Type B pancreatic cell (in vitro differentiated cells): ENCODE data around the gene DEDD. TPM values are rescaled to one million over a fixed set of nuclear protein-coding genes. Genes with fewer than 3 reads are reported as not detected.

ENCODE experiments used
- DNase-seq: peaks from one replicate; pipeline ENCODE4 v3.0.0; 2021; ENCODE audit warnings: mixed read lengths; ENCODE audit not compliant: unreplicated experiment; ENCODE audit errors: extremely low spot score
- H3K27ac Mint-ChIP-seq: 2 replicates; pipeline ENCODE4 v1.8.0; 2021; ENCODE audit warnings: mild to moderate bottlenecking, mixed read lengths
- H3K27me3 Mint-ChIP-seq: 2 replicates; pipeline ENCODE4 v1.8.0; 2021; ENCODE audit warnings: mixed read lengths
- H3K36me3 Mint-ChIP-seq: 2 replicates; pipeline ENCODE4 v1.8.0; 2021; ENCODE audit warnings: mixed read lengths
- H3K4me1 Mint-ChIP-seq: one replicate; pipeline ENCODE4 v1.8.0; 2021; ENCODE audit warnings: mixed read lengths; ENCODE audit not compliant: unreplicated experiment
- H3K4me3 Mint-ChIP-seq: 2 replicates; pipeline ENCODE4 v1.8.0; 2021; ENCODE audit warnings: mild to moderate bottlenecking, mixed read lengths
- H3K9me3 Mint-ChIP-seq: 2 replicates; pipeline ENCODE4 v1.8.0; 2021; ENCODE audit warnings: mixed read lengths
- total RNA-seq: library from RNA; stranded (reverse); gene quantifications from 2 replicates; pipeline ENCODE4 v1.2.1, GENCODE V29; 2021; ENCODE audit warnings: low replicate concordance
- TF ChIP-seq, protein P1 (sequence below): fragments of 200-600 bp; sonication (generic); conservative IDR thresholded peaks from 2 replicates; pipeline ENCODE4 v1.5.0; 2021; ENCODE audit warnings: antibody characterized with exemption, mild to moderate bottlenecking

The DEDD gene
- total RNA-seq, 1 donor from 2014 or later = 41.0 TPM

DNA sequence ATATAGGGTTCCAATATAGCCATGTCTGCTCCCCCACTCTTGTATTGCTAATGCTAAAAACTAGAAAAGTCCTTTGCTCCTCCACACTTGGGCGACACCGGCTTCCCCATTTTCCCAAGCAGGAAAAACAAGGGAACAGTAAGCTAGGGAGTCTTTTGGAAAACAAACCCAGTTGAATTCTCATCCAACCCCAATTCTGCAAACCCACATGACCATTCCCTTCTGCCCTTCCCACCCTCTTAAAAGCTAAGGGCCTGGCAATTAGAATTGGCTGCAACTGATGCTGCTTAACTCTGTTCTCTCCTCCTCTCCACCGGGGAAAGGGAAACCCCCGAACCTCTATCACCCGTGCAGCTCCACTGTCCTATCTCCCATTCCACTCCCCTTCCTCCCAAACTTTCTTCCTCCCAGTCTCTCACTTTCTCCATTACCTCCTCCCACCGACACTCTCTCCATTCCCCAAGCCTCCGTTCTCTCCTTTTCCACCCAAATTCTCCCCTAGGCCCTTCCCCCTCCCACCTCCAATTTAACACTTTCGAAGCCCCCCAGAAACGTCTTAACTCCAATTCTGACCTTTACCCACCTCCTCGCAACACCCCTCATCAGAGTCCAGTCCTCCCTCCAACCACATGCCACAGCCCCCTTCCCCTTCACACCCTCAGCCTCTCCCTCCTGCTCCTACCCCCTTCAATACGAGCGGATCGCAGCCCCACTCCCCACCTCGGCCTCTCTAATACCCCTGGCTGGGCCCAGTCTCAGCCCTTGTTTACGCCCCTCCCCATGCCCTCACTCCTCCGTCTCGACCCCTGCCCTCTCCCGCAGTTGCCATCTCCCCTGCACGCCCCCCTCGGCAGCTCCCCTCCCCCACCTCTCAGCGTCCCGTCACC, 701 bp downstream of the DEDD start:
- Mint-ChIP-seq H3K36me3 (peaks cover 20% of the 10 kb centered on the region), H3K9me3 (no peaks in the 10 kb centered on the region), H3K27ac (peak overlapping the region; percentile 88), H3K27me3 (no peaks in the 10 kb centered on the region), H3K4me1 (peaks cover 22% of the 10 kb centered on the region), H3K4me3 (no peak overlapping the region)
- no peak for DNase-seq
- TF ChIP-seq, protein P1, sequence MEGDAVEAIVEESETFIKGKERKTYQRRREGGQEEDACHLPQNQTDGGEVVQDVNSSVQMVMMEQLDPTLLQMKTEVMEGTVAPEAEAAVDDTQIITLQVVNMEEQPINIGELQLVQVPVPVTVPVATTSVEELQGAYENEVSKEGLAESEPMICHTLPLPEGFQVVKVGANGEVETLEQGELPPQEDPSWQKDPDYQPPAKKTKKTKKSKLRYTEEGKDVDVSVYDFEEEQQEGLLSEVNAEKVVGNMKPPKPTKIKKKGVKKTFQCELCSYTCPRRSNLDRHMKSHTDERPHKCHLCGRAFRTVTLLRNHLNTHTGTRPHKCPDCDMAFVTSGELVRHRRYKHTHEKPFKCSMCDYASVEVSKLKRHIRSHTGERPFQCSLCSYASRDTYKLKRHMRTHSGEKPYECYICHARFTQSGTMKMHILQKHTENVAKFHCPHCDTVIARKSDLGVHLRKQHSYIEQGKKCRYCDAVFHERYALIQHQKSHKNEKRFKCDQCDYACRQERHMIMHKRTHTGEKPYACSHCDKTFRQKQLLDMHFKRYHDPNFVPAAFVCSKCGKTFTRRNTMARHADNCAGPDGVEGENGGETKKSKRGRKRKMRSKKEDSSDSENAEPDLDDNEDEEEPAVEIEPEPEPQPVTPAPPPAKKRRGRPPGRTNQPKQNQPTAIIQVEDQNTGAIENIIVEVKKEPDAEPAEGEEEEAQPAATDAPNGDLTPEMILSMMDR = no peak

DNA sequence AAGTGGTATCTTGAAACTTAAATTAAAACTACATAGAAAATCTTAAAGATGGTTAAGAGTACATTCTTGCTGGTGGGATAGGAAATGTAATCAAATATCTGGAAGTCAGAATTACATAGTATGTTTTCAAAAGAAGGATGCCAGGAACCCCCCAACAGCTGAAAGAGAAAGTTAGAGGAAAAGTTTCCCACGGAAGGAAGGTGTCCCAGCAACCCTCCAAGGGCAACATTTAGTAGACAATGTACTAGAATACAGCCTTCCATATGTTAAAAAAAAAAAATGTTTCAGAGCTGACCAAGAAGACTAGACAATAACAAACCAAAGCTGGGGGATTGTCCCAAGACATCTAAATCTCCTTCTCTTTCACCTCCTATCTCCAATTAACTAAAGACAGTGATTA, 2.2 kb downstream of the DEDD start:
- DNase-seq = no peak
- H3K36me3 Mint-ChIP-seq = peaks cover 29% of the 10 kb centered on the region
- no peaks in the 10 kb centered on the region for H3K9me3 Mint-ChIP-seq
- peak overlapping the region; percentile 88 for H3K27ac Mint-ChIP-seq
- TF ChIP-seq, protein P1 = no peak
- no peak overlapping the region for H3K4me3 Mint-ChIP-seq
- H3K4me1 Mint-ChIP-seq = peaks cover 22% of the 10 kb centered on the region
- H3K27me3 Mint-ChIP-seq = no peaks in the 10 kb centered on the region

DNA sequence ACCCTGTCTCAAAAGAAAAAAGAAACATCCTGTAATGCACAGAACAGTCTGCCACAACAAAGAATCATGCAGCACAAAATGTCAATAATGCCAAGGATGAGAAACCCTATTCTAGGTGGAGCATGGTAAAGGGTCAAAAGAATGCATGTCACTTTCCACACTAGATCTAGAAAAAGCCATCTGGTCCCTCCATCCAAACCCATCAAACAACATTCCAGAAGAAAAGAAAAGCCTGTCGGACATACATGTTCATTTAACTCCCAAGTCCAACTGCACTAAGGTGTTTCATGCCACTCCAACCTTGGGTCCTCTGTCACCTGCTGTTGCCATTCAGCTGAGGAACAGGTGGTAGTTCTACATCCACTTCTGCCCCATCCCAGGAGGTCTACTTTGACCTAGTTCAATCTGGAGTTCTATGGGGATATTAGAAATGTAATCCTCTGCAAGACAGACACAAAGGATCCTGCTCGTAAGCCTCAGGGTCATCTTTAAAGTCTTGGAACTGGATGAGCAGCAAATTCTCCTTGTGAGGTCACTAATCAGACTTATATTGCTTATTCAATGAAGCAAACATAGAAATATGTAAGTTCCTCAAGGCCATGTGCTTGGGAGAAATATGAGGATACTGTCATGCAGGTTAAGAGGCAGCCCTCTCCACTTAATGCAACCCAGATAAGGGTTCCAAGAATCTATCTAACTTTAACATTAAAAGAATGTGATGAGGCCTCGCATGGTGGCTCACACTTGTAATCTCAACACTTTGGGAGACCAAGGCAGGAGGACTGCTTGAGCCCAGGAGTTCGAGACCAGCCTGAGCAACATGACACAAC, 3.7 kb downstream of the DEDD start:
- H3K4me1 Mint-ChIP-seq = peaks cover 22% of the 10 kb centered on the region
- no peaks in the 10 kb centered on the region for H3K9me3 Mint-ChIP-seq
- H3K4me3 Mint-ChIP-seq = no peak overlapping the region
- H3K27ac Mint-ChIP-seq = peak overlapping the region; percentile 41
- TF ChIP-seq, protein P1 = no peak
- peaks cover 32% of the 10 kb centered on the region for H3K36me3 Mint-ChIP-seq
- DNase-seq = no peak
- H3K27me3 Mint-ChIP-seq = no peaks in the 10 kb centered on the region

DNA sequence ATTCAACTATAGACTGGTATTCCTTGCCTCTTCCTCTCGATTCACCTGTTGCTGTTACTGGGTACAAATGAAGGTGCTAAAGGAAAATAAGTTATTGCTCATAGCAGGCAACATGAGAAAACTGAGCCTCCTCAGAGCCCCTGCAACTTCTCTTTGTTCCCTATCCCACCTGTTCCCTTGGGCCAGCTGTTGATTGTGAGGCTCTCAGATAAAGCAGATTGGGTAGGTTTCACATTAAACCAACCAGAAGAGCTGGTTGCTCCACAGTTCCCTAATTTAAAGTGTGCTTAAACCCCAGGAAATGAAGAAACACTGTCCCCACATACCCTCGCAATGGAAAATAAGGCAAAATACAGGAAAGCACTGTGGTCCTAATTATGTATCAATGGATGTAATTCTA, 4.8 kb downstream of the DEDD start:
- Mint-ChIP-seq H3K9me3 (no peaks in the 10 kb centered on the region), H3K36me3 (peaks cover 37% of the 10 kb centered on the region)

DNA sequence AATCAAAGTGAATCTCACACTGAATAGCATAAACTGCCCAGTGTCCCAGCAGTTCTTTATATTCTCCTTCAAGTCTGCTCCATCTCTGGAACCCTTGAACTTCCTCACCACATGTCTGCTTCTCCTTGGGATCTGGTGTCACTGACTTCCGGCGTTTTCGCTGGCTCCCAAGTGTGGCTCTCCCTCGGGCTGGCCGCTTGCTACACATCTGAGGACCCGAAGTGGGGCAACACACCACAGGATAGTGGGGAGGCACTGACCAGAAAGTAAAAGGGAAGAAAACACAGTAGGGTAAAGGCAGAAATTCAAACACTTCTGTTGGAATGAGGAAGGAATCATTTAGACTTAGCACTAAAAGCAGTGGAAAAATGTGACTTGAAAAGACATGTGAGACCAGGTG, 9.5 kb downstream of the DEDD start:
- Mint-ChIP-seq H3K4me1 (peaks cover 18% of the 10 kb centered on the region), H3K4me3 (no peak overlapping the region), H3K27me3 (no peaks in the 10 kb centered on the region), H3K36me3 (peaks cover 41% of the 10 kb centered on the region), H3K9me3 (no peaks in the 10 kb centered on the region), H3K27ac (no peak overlapping the region)
- TF ChIP-seq, protein P1 = no peak
- no peak for DNase-seq

More for the DNA sequence above, 4.8 kb downstream of the DEDD start:
- H3K4me3 Mint-ChIP-seq = no peak overlapping the region
- no peaks in the 10 kb centered on the region for H3K27me3 Mint-ChIP-seq
- no peak overlapping the region for H3K27ac Mint-ChIP-seq
- H3K4me1 Mint-ChIP-seq = peaks cover 22% of the 10 kb centered on the region
- no peak for DNase-seq
- TF ChIP-seq, protein P1 = no peak
